HG03571 (cell line): ENCODE results near the gene PCSK2.
A peak's percentile ranks its signal among the peaks of the same experiment; 100 is the strongest.

Source experiments
- ATAC-seq: cut with Tn5 transposase; IDR thresholded peaks from one replicate; pipeline ENCODE4 v1.9.1; 2021; ENCODE audit not compliant: unreplicated experiment

Gene PCSK2

GRCh38 chr20:17391127-17391771, 164.4 kb downstream of the PCSK2 start:
- ATAC-seq: no peak

DNA sequence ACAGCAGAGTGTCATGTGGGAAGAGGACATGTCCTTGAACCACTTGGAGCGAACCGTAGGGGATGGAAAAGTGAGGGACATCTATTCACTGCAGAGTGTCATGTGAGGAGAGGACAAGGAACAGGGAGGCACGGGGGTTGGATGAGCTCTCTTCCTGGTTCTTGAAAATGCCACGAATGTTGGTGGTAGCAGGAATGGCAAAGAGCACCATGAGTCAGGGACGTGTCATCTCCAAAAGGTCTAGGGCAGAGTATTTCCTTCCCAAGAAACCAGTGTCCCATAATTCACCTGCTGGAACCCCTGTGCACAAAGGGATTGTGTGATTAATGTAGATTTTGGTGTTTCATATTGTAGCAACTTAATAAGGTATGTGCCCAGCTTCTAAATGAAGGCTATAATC, 167.6 kb downstream of the PCSK2 start:
- no peak for ATAC-seq

DNA sequence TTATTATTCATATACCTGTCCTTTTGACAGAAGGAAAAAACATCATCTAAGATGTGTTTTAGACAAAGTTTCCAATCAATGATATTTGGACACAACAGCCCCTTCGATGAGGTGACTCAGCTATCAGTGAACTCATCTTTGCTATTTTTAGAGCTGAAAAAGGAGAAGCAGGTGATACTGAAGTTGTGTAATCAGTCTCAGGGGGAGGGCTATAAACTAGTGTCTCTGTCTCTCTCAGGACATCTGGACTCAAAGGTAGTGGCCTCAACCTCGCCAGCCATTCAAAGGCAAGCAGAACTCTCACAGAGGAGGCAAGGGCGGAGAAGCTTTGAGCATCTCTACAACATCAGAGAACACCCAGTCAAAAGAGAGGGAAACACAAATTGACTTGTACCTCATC, 168.9 kb downstream of the PCSK2 start:
- peak; percentile 55 for ATAC-seq

GRCh38 chr20:17399303-17399985, 172.6 kb downstream of the PCSK2 start:
- no peak for ATAC-seq

DNA sequence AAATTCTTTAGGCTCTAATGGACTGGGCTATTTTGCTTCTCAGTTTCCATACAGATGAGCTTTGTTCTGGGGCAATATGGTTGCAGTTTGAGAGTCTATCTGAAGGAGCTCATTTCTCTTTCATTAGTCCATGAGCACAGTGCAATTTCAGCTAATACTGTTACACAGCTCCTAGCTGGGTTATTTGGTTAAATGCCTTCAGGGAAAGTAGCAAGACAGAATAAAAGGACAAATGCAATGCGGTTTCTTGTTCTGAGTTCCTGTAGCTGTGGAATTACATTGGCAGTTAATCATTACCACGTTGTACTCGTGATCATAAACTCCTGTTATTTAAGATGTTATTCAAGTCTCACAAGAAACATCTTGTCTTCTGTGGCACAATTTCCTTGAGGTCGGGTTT, 176.6 kb downstream of the PCSK2 start:
- no peak for ATAC-seq

GRCh38 chr20:17406051-17406590, 179.3 kb downstream of the PCSK2 start:
- no peak for ATAC-seq

DNA sequence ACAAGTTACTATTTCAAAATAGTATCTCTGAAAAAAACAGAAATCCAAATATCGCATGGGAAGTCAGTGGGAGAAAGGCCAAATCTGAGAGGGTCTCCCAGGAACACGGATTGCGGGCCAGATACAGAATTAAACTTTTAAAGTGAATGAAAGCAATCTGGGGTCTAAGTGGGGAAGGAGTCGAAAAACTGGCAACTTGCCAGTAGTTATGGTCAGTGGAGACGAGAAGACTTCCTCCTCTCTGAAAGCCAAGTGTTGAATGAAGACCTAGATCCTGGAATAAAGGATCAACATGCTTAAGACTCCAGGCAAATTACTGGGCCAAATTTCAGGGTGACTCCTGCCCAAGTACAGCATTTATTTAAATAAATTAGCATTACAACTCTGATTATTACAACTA, 180.7 kb downstream of the PCSK2 start:
- ATAC-seq: no peak

- ATAC-seq: no peak
These were observed 190.4 kb downstream of the PCSK2 start for GRCh38 chr20:17417225-17417624.

DNA sequence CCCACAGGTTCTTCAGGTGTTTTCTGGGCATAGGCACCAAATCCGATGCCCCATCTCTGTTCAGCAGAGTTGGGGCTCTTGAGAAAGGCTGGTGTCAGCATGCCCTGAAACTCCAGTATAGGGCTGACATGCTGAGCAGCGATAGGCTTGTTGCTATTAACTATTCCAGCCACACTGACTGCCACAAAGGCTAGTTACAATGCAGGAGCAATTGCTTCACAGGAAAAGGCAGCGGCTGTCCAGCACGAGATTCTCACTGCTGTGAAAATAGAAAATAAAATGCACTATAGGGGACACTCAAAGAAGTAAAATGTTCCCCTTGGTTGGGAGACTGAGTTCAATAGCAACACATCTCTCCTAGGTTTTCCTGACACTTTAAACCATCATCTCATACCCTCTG, 191.9 kb downstream of the PCSK2 start:
- no peak for ATAC-seq

DNA sequence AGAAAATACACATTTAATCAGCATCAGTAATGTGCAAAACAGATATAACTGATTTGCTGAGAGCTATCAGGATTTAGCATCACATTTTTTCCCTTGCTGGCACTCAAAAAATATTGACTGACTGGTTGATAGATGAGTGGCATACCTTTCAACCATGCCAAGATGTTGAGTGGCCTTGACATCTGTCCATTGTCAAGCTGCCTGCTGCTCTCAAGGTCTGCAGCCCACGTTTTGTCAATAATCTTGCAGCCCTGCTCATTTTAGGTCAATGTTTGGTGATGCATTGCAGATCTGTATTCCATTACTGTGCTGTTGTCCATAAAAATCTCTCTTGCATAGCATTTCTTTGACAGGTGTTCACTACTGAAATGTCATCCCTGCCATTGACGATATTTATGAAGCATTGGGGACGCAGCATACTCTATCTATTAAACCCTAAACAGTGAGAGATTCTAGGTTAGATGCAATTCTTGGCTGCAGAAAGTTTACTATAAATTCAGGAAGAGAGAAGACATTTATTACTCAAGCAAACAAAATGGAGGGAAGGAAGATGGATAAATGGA, 192.7 kb downstream of the PCSK2 start:
- ATAC-seq: no peak

- no peak for ATAC-seq
These were observed 194.7 kb downstream of the PCSK2 start for GRCh38 chr20:17421493-17421892.

DNA sequence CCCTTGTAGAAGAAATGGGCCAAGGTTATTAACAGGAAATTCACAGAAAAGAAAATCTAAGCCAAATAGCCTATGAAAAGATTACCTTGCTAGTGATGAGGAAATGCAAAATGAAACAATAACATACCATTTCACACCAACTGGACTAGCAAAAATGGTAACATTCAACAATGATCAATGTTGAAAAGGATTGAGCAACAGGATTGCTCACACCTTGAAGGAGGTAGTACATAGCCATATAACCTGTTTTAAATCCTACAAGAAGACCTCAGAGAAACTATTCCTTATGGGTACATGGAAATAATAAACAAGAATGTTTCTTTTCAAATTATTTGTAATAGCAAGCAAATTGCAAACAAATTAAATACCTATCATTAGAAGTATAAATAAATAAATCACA, 196.9 kb downstream of the PCSK2 start:
- ATAC-seq: no peak

DNA sequence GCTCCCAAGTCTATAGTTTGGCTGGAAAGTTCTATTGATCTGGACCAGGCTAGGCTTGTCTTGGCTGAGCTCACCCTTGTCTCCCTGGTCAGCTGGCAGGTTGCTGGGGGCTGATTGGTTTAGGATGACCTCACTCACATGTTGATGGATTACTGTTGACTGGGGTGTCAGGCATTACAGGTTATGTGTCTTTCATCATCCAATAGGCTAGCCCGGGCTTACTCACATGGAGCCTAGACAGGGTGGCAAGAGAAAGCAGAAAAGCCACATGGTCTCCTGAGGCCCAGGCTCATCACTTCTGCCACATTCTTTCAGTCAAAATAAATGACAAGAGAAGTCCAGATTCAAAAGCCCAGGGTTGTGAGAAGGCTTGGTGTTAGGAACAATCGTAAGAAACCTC, 200.8 kb downstream of the PCSK2 start:
- ATAC-seq: no peak

DNA sequence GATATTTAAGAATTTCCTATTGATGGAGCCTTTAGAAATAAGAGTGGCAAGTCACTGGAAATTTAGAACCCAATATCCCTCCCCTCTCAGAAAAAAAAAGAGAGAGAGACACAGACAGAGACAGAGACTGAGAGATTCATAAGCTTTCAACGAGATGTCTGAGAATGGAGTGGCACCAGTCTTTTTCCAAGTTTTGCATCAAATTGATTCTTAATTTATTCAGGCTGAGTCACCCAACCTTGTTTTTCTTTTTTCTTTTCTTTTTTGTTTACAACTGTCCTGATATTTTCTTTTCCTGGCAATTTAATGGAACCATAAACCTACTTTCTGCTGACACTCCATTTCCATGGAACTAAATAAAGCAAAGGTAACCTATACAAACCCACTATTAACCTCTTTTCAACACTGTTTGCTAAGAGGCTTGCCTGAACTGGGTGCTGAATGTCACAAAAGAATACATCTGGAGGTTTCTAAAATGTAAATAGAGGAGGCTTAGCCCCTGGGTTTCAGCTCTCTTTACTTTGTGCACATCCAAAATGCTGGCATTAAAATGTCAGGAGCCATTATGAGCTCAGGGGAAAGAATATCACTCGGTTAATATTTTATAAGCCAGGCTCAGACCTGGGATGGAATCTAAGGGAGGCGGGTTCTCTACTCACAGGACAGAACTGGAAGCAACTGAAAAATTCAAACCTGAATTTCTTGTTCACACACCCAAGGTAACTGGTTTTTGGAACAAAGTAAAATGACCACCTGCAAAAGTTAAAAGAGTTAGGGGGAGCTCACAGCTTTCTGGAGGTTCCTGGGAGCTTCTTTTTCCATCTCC, 203.5 kb downstream of the PCSK2 start:
- ATAC-seq: no peak

- no peak for ATAC-seq
These were observed 205.0 kb downstream of the PCSK2 start for GRCh38 chr20:17431621-17432364.

DNA sequence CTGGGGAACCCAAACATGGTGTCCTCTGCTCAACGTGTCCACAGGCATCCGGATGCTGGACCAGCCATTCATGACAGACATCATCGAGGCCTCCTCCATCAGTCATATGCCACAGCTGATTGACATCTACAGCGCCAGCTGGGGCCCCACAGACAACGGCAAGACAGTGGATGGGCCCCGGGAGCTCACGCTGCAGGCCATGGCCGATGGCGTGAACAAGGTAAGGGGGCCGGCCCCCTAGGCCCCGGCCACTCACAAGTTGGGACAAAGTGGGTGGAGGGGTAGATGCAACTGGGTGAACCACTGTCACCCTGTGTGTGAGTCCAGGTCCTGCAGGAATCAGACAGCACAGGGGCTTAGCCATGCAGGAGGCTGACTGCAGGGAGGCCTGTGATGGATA, 209.8 kb downstream of the PCSK2 start:
- no peak for ATAC-seq

DNA sequence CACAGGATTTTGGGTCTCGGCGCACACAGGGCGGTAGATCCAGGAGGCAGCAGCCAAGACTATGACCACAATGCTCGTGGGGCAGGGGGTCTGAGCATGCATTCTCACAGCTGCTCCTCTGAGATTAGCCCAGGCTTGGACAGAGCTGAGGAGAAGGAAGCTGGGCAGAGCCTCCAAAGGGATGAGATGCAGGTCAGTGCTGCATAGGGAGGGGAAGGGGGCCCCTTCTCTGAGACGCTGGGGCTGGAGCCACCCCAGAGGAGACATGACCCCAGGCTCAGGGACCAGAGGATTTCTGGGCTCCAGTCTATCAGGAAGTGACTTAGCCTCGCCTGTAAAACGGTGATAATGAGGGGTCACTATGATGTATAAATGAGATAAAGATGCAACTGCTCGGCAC, 210.4 kb downstream of the PCSK2 start:
- ATAC-seq: no peak

GRCh38 chr20:17438436-17439039, 211.7 kb downstream of the PCSK2 start:
- ATAC-seq: no peak

DNA sequence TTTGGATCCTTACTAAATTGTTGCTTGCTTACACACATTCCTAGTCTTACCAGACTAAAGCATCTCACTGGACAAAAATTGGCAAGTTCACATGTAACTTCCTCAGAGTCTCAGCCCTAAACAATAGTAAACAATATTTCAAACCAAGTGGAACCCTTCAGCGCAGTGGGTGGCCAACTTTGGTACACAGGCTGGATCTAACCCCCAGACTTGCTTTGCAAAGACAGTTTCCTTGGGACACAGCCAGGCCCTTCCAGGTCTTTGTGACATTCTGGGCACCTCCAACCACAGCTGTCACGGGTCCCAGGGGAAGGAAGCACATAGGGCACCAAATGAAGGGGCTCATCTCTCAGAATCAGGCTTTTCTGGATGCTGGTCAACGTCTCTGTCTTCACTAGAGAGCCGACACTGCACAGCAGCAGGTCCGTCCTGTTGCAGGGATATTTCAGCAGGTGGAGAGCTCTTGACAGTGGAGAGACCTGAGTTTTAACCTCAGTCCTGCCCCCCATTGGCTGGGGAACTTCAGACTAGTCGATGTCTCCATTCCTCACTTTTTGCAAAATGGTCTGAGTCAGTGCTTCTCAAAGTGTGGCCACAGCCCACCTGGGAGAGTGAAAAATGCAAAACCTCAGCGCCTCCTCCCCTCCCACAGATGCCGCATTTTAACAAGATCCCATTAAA, 212.9 kb downstream of the PCSK2 start:
- ATAC-seq: no peak

DNA sequence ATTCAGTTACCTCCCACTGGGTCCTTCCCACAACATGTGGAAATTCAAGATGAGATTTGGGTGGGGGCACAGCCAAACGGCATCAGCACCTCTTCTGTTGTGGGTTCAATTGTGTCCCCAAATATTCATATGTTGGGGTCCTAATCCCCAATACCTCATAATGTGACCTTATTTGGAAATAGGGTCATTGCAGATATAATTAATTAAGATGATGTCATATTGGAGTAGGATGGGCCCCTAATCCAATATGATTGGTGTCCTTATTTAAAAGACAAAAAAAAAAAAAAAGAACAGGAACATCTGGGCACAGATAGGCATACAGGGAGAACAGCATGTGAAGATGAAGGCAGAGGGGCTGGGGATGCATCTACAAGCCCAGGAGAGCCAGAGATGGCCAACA, 214.9 kb downstream of the PCSK2 start:
- no peak for ATAC-seq
